ENCODE measurements around the gene FNDC11.
"Not testable (repeated sequence)": the region's sequence is repeated elsewhere in the genome, so short reads cannot be mapped to it uniquely, and the experiment has no call there.

Gene FNDC11

GRCh38 chr20:63553933-63554290 is at the start of gene FNDC11:
TSS of gene FNDC11 (plus strand) at chr20:63554159. CDS start at chr20:63555664, 1,505 bp downstream.
- peak; percentile 31 for DNase-seq (ENCODE audit: low spot score)

GRCh38 chr20:63504642-63505041 is 49.3 kb upstream of the FNDC11 start:
- DNase-seq (ENCODE audit: low spot score): no peak

GRCh38 chr20:63505281-63505680 is 48.7 kb upstream of the FNDC11 start:
- DNase-seq (ENCODE audit: low spot score): no peak

- DNase-seq (ENCODE audit: low spot score): no peak
Measured at GRCh38 chr20:63505723-63506122, 48.2 kb upstream of the FNDC11 start.

- no peak for DNase-seq (ENCODE audit: low spot score)
Measured at GRCh38 chr20:63507083-63507743, 46.7 kb upstream of the FNDC11 start.

GRCh38 chr20:63508072-63508768 is 45.7 kb upstream of the FNDC11 start:
- DNase-seq (ENCODE audit: low spot score): no peak

GRCh38 chr20:63509088-63509564 is 44.8 kb upstream of the FNDC11 start:
- DNase-seq (ENCODE audit: low spot score): no peak

GRCh38 chr20:63513207-63513606 is 40.8 kb upstream of the FNDC11 start:
- DNase-seq (ENCODE audit: low spot score): no peak

- not testable (repeated sequence) for DNase-seq (ENCODE audit: low spot score)
Measured at GRCh38 chr20:63514520-63514919, 39.4 kb upstream of the FNDC11 start.

- no peak for DNase-seq (ENCODE audit: low spot score)
Measured at GRCh38 chr20:63517376-63518309, 36.3 kb upstream of the FNDC11 start.

- no peak for DNase-seq (ENCODE audit: low spot score)
Measured at GRCh38 chr20:63518351-63518861, 35.6 kb upstream of the FNDC11 start.

GRCh38 chr20:63518946-63519667 is 34.9 kb upstream of the FNDC11 start:
- DNase-seq (ENCODE audit: low spot score): no peak

- peak; percentile 62 for DNase-seq (ENCODE audit: low spot score)
Measured at GRCh38 chr20:63519668-63520503, 34.1 kb upstream of the FNDC11 start.

GRCh38 chr20:63520504-63520933 is 33.4 kb upstream of the FNDC11 start, which contains the start of gene PPDPF:
TSS of gene PPDPF (plus strand) at chr20:63520765. CDS start at chr20:63521309, 544 bp downstream.
- peak; percentile 83 for DNase-seq (ENCODE audit: low spot score)

- peak; percentile 65 for DNase-seq (ENCODE audit: low spot score)
Measured at GRCh38 chr20:63520934-63521601, 32.9 kb upstream of the FNDC11 start.

GRCh38 chr20:63521602-63522001 is 32.4 kb upstream of the FNDC11 start:
- DNase-seq (ENCODE audit: low spot score): no peak

GRCh38 chr20:63522091-63522868 is 31.7 kb upstream of the FNDC11 start:
- no peak for DNase-seq (ENCODE audit: low spot score)

GRCh38 chr20:63522981-63523611 is 30.9 kb upstream of the FNDC11 start:
- DNase-seq (ENCODE audit: low spot score): no peak

- no peak for DNase-seq (ENCODE audit: low spot score)
Measured at GRCh38 chr20:63525185-63525584, 28.8 kb upstream of the FNDC11 start.
